SK-N-SH treated with all-trans-retinoic acid at 6 μM for 48 hours (cell line): Measurements from ENCODE around the gene ZBED4.

Experiments
- ARNTL ChIP-seq: fragments of 450-650 bp; formaldehyde crosslinking; IDR thresholded peaks from 2 replicates; pipeline ENCODE4 v1.5.0; 2020; ENCODE audit warnings: low read depth, mild to moderate bottlenecking, moderate library complexity, borderline replicate concordance
- CREB5 ChIP-seq: fragments of 250-450 bp; sonication (Bioruptor Pico); IDR thresholded peaks from 2 replicates; pipeline ENCODE4 v1.5.1; 2020; ENCODE audit warnings: low read depth, mild to moderate bottlenecking, moderate library complexity
- CSDC2 ChIP-seq: fragments of 250-450 bp; sonication (Bioruptor Pico); IDR thresholded peaks from 2 replicates; pipeline ENCODE4 v1.5.0; 2020; ENCODE audit warnings: mild to moderate bottlenecking, moderate library complexity
- ESRRG ChIP-seq: fragments of 250-450 bp; sonication (Bioruptor Pico); IDR thresholded peaks from 2 replicates; pipeline ENCODE4 v1.6.1; 2021; ENCODE audit warnings: mild to moderate bottlenecking
- ISL1 ChIP-seq: fragments of 250-450 bp; sonication (Bioruptor Pico); IDR thresholded peaks from 2 replicates; pipeline ENCODE4 v2.1.2; 2022; ENCODE audit warnings: mild to moderate bottlenecking, moderate library complexity
- OSR1 ChIP-seq: fragments of 250-450 bp; sonication (Bioruptor Pico); IDR thresholded peaks from 2 replicates; pipeline ENCODE4 v1.8.0; 2022; ENCODE audit warnings: moderate library complexity, mild to moderate bottlenecking, inconsistent platforms
- PATZ1 ChIP-seq: fragments of 250-450 bp; sonication (Bioruptor Pico); IDR thresholded peaks from 2 replicates; pipeline ENCODE4 v1.8.0; 2020; ENCODE audit warnings: mild to moderate bottlenecking, moderate library complexity, borderline replicate concordance
- SNAI2 ChIP-seq: fragments of 250-450 bp; sonication (Bioruptor Pico); IDR thresholded peaks from 2 replicates; pipeline ENCODE4 v1.5.0; 2020; ENCODE audit warnings: mild to moderate bottlenecking, moderate library complexity
- TOX ChIP-seq: fragments of 250-450 bp; sonication (Bioruptor Pico); IDR thresholded peaks from 2 replicates; pipeline ENCODE4 v1.8.0; 2021; ENCODE audit warnings: mild to moderate bottlenecking, moderate library complexity, borderline replicate concordance
- ZFP3 ChIP-seq: fragments of 250-450 bp; sonication (Bioruptor Pico); IDR thresholded peaks from 2 replicates; pipeline ENCODE4 v1.5.0; 2020; ENCODE audit warnings: mild to moderate bottlenecking, moderate library complexity
- ZFP30 ChIP-seq: fragments of 450-650 bp; formaldehyde crosslinking; IDR thresholded peaks from 2 replicates; pipeline ENCODE4 v1.5.0; 2022; ENCODE audit warnings: mild to moderate bottlenecking, moderate library complexity
- TF ChIP-seq, protein P1 (sequence below): fragments of 250-450 bp; sonication (Bioruptor Pico); IDR thresholded peaks from 2 replicates; pipeline ENCODE4 v1.8.0; 2021; ENCODE audit warnings: low read depth, mild to moderate bottlenecking, moderate library complexity, borderline replicate concordance

DNA sequence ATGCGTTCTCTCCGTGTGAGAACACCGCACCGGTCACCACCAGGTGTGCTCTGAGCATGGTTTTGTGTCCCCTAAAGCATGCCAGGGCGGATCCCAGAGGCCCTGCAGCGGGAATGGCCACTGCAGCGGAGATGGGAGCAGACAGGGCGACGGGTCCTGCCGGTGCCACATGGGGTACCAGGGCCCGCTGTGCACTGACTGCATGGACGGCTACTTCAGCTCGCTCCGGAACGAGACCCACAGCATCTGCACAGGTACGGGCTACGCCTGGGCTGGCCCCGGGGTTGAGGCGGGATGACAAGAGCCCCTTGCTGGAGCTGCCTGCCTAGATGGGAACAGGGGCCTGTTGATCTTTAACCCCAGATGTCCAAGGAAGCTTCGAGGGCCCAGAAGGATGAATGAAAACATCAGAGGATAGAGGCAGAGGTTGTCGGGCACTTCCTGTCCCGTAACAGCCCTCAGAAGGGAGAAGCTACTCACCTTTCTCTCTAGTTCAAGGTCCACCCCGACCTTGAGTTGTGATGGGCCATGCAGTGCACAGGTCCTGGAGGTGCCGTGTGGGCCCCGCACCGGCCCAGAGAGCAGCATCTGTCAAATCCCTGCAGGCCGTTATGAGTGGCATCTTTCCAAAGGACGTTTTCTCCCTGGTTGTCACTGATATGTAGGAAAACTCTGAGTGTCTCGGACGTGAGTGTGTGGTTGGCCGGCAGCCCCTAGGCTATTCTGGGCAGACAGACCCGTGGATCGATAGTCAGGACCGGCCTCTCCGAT lies 68.0 kb downstream of the ZBED4 start:
- TF ChIP-seq SNAI2 (CRISPR knock-in tag) (no peak), ZFP3 (CRISPR knock-in tag) (no peak), TOX (CRISPR knock-in tag) (no peak), OSR1 (CRISPR knock-in tag) (no peak), CREB5 (CRISPR knock-in tag) (no peak), CSDC2 (CRISPR knock-in tag) (no peak), ESRRG (CRISPR knock-in tag) (no peak), PATZ1 (CRISPR knock-in tag) (no peak), ISL1 (CRISPR knock-in tag) (no peak), ZFP30 (CRISPR knock-in tag) (no peak), ARNTL (no peak)
- TF ChIP-seq, protein P1, sequence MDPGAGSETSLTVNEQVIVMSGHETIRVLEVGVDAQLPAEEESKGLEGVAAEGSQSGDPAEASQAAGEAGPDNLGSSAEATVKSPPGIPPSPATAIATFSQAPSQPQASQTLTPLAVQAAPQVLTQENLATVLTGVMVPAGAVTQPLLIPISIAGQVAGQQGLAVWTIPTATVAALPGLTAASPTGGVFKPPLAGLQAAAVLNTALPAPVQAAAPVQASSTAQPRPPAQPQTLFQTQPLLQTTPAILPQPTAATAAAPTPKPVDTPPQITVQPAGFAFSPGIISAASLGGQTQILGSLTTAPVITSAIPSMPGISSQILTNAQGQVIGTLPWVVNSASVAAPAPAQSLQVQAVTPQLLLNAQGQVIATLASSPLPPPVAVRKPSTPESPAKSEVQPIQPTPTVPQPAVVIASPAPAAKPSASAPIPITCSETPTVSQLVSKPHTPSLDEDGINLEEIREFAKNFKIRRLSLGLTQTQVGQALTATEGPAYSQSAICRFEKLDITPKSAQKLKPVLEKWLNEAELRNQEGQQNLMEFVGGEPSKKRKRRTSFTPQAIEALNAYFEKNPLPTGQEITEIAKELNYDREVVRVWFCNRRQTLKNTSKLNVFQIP (CRISPR knock-in tag) = no peak
